RCC 7860 (cell line): ENCODE measurements around the gene PSMB8.

Experiments
- DNase-seq: peaks from one replicate; pipeline ENCODE4 v3.0.0-alpha.2; 2015; ENCODE audit warnings: low spot score
- FAIRE-seq: peaks from 2 replicates; lab custom pipeline; 2012; peaks lifted over from hg19 to GRCh38; lab: Jason Lieb, UNC

PSMB8 gene

DNA sequence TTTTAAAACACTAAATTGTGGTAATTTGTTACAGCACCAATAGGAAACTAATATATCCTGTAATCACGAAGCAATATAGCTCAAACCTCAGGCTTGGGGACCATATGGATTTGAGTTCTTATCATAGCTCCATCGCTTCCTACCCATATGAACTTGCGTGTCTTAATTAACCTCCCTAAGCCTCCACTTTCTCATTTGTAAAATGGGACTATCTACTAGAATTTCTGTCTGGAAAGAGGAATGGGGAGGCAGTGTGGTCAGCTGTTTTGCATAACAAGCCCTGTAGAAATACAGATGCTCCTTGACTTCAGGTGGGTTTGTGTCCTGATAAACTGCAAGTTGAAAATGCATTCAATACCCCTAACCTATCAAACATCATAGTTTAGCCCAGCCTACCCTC lies 44.1 kb downstream of the PSMB8 start:
- no peak for DNase-seq
- FAIRE-seq: no peak

DNA sequence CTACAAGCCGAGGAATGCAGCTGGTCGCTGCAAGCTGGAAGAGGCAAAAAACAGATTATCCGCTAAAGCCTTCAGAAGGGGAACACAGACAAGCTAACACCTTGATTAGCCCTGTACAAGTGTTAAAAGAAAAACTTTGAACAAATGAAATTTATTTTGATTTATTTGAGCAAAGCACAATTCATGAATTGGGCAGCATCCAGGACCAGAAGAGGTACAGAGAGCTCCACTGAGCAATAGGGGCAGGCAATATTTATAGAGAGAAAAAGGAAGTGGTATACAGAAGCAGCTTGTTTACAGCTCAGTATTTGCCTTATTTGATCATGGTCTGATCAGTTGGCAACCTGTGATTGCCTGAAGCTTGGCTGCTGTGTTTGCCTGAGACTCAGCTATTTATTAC lies 44.7 kb downstream of the PSMB8 start:
- FAIRE-seq: no peak
- DNase-seq: no peak

DNA sequence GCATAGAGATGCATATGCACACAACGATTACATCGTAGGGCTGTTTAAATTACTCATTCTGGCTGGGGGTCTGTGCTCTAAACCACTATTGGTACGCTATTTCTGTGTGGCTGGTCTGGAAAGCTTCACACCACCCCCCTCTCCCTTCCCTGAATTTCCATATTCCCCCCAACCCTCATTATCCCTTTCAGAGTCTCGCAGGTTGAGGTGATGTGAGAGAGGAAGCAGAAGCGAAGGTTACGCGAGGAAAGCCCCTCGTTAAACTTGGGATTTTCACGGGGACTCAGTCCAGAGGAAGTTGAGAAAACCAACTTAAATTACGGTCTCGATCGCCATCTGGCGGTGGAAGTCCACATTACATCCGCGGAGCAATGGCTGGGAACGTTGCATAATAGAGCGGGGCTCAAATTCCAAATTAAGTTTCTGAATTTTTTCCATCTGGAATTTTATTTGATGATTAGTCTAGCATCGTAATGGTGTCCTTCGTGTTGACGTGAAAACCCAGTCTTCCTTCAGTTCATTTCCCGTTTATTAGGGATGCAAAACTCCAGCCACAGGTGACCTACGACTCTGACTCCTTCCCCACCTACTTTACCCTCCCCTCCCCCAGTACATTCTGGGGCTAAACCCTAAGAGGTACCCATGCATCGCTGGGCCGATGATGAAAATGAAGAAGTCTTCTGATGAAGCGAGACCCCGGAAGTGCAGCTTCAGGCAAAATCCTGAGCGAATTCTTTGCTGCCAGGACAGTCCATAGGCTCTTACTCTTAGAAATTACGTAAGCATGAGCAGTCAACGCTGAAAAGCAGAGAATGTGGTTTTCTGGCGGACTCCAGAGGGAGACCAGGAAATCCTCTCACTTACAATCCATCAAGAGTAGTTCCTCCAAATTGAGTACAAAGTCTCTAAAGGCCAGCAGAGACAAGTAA lies 46.7 kb downstream of the PSMB8 start:
- FAIRE-seq (peak; percentile 44), DNase-seq (peak; percentile 16)

DNA sequence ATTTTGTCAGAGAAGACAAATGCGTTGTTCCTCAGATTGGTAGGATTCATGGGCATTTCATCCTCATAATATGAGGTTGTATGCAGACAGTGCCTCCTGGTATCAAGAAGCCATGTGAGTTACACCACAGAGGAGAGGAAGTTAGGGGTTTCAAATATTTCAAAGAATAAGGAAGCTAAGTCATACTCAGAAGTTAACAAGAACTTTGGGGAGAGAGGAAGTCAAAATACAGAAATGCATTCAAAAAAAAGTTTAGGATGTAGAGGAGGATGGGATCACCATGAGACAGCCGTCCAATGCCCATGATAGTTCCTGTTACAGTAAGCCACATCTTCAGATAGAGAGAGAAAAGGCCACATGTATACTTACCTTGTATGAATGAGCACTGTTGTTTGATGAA lies 49.3 kb downstream of the PSMB8 start:
- DNase-seq (no peak), FAIRE-seq (no peak)

DNA sequence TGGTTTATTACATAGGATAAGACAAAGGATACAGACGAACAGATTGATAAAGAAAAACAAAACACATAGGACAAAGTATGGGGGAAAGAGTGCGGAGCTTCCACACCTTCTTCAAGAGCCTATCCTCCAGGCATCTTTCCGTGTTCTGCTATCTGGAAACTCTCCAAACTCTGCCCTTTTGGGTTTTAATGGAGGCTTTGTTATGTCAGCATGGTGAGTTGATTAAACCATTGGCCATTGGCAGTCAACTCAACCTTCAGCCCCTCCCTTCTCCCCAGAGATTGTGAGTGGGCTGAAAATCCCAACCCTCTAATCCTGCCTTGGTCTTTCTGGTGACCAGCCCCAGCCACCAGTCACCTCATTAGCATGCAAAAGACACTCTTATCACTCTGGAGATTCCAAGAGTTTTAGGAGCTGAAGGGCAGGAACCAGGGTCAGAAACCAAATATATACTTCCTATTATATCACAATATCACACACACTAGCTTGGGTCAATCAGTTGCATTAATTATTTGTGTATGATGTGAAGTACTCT lies 50.9 kb downstream of the PSMB8 start:
- no peak for DNase-seq
- no peak for FAIRE-seq
